Stomach (tissue), 4 donors: ENCODE data around the gene HSD17B4.

Experiments used
- EP300 ChIP-seq: sonication (generic); formaldehyde crosslinking; IDR thresholded peaks from one replicate; pipeline ENCODE4 v1.6.1; 2017; ENCODE audit warnings: antibody characterized with exemption
- TF ChIP-seq, protein P1 (sequence below), 7 experiments: fragments of 450-650 bp in 4 of 7; fragments of 200-600 bp in 3 of 7; sonication (generic) in 3 of 7; IDR thresholded peaks; one replicate each; pipeline ENCODE4 v1.5.1; 2016 to 2019; ENCODE audit warnings: antibody characterized with exemption in 7 of 7, control low read depth in 2 of 7, mild to moderate bottlenecking in 1 of 7

DNA sequence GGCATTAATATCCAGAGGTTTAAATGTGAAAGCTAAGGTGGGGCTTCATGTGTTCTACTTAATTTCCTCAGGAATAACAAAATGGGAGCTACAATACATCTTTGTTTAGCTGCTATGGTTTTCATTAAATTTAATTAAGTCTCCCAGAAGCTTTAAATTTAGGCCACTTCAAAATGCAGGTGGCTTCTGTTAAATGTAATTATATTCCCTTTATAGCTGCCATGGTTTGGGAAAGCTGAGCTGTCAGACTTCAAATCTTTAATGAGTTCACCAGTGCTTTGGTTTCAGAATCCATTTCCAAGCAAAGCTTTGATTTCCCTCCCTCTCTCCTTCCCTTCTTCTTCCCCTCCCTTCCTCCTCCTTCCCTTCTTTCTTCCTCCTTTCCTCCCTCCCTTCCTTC lies 118.6 kb downstream of the HSD17B4 start:
- TF ChIP-seq, protein P1, sequence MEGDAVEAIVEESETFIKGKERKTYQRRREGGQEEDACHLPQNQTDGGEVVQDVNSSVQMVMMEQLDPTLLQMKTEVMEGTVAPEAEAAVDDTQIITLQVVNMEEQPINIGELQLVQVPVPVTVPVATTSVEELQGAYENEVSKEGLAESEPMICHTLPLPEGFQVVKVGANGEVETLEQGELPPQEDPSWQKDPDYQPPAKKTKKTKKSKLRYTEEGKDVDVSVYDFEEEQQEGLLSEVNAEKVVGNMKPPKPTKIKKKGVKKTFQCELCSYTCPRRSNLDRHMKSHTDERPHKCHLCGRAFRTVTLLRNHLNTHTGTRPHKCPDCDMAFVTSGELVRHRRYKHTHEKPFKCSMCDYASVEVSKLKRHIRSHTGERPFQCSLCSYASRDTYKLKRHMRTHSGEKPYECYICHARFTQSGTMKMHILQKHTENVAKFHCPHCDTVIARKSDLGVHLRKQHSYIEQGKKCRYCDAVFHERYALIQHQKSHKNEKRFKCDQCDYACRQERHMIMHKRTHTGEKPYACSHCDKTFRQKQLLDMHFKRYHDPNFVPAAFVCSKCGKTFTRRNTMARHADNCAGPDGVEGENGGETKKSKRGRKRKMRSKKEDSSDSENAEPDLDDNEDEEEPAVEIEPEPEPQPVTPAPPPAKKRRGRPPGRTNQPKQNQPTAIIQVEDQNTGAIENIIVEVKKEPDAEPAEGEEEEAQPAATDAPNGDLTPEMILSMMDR (IDR thresholded peaks at IDR 0.05), result no peak
- TF ChIP-seq EP300, result no peak
